ENCODE measurements around the gene FRS2. TPM values are rescaled to one million over a fixed set of nuclear protein-coding genes. Genes with fewer than 3 reads are reported as not detected.

The FRS2 gene
- total RNA-seq, 1 donor: 70.0 TPM

DNA sequence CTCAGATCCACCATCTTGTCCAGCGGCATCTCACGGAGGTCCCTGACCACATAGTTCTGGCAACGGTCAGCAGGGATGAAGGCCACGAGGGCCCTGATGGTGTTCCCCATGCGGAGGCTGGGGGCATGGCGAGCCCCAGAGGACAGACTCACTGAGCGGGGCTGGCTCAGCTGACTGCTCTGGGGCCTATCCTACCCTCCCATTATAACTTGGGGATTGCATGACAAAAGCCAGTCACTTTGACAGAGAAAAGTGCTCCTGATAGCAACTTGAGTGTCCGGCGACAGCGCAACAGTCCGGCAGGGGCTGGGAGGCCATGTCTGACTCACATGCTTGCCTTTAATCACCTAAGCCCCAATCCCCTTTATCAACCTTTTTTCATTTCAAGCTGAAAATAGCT, 140.5 kb downstream of the FRS2 start, which contains the start of gene LRRC10:
TSS of gene LRRC10 (minus strand) at position 179 of the 400 bp plus-strand sequence. CDS start at position 110, 69 bp downstream.
- no peak within 1 kb of the TSS for H3K4me3 ChIP-seq (ENCODE audit: low read depth, low read length)
- DNase-seq (ENCODE audit: low read depth): no peak
- no peak for TF ChIP-seq CTCF (IDR thresholded peaks at IDR 0.05; ENCODE audit: insufficient read depth, low read depth, low read length)

DNA sequence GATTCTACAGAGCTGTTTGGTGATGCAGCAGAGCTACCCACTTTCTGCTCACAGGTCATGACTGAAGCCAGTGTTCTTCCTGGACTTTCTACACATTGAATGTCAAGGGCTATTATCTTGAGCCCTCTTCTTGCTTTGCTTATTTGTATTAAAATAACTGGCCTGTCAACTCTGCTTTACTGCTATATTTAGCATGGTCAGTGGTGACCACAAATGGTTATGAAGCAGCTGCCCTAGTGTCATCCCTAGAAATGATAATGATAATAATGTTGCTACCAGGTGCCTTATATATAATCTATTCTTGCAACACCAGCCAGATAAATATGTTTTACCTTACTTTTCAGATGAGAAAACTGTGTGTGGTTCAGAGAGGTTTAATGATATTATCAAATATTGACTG, 143.2 kb downstream of the FRS2 start:
- no peak overlapping the region for H3K4me3 ChIP-seq (ENCODE audit: low read depth, low read length)
- no peak for TF ChIP-seq CTCF (IDR thresholded peaks at IDR 0.05; ENCODE audit: insufficient read depth, low read depth, low read length)
- no peak for DNase-seq (ENCODE audit: low read depth)

DNA sequence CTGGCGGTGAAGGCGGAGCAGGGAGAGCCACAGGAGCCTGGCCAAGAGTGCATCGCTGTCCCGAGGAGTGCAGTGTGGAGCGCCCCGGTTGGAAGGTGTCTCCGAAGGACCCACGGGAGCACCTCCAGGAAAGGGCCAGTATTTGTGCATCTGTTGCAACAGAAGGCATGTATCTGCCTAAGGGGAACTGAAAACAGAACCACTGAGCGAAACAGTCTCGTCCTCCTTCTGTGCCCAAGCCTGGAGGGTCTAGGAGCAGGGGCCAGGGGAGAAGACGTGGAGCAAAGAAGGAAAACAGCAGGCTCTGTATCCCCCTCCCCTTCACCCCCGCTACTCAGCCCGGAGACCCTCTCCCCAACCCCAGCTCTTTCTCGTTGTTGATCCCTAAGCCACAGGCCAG, 145.8 kb downstream of the FRS2 start:
- H3K4me3 ChIP-seq (ENCODE audit: low read depth, low read length): no peak overlapping the region
- TF ChIP-seq CTCF (IDR thresholded peaks at IDR 0.05; ENCODE audit: insufficient read depth, low read depth, low read length): no peak
- no peak for DNase-seq (ENCODE audit: low read depth)

DNA sequence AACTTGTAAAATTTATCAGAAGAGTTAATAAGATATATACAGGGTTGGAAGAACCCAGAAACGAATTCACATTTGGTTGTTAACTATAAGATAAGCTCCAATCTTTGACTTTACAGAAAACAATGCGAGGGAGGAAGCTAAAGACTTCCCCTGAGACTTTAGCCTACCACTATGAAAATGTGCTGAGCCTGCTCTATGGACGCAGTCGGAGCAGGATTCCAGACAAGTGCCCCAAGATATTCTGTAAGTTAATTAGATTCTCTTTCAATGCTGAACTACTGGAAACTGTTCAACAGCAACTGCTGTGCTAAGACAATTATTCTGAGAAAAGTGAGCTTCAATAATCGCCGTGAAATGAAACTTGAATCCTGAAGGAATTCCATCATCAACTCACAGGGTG, 148.9 kb downstream of the FRS2 start:
- H3K4me3 ChIP-seq (ENCODE audit: low read depth, low read length): no peak overlapping the region
- no peak for TF ChIP-seq CTCF (IDR thresholded peaks at IDR 0.05; ENCODE audit: insufficient read depth, low read depth, low read length)
- DNase-seq (ENCODE audit: low read depth): no peak

DNA sequence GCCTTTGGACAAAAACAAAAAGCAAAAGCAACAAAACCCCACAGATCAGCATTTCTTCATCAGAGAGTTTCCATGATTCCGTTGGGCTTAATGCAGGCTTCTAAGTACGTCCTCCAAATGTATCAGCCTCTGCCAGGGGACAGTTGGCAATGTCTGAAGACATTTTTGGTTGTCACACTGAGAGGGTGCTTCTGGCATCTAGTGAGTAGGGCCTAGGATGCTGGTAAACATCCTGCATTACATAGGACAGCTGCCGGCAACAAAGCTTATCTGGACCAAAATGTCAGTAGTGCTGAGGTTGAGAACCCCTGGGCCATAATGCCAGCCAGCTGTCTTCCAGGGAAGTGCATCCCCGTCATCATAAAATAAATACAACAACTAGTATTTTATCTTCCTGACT, 149.9 kb downstream of the FRS2 start:
- H3K4me3 ChIP-seq (ENCODE audit: low read depth, low read length): no peak overlapping the region
- DNase-seq (ENCODE audit: low read depth): no peak
- no peak for TF ChIP-seq CTCF (IDR thresholded peaks at IDR 0.05; ENCODE audit: insufficient read depth, low read depth, low read length)

- peak; percentile 2 for DNase-seq (ENCODE audit: low read depth)
- H3K4me3 ChIP-seq (ENCODE audit: low read depth, low read length): no peak overlapping the region
- TF ChIP-seq CTCF (IDR thresholded peaks at IDR 0.05; ENCODE audit: insufficient read depth, low read depth, low read length): no peak
Observed at GRCh38 chr12:69620921-69621320, 150.7 kb downstream of the FRS2 start.

DNA sequence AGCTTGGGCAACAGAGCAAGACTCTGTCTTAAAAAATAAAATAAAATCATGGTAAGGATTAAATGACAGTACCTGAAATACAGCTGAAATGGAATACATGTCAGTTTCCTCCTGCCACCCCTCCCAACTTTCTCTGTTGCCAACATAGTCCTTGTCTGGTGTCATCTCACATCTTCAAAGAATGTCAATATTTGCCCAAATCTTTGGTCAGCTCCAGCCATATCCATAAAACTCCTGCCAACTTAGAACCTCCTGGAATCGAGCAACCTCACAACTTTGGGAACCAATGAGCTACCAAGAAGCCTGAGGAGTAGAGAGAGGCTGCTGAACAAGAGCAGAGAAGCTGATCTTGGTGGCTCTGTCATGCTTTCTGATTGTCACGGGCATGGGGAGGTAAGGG, 151.4 kb downstream of the FRS2 start:
- TF ChIP-seq CTCF (IDR thresholded peaks at IDR 0.05; ENCODE audit: insufficient read depth, low read depth, low read length): no peak
- no peak overlapping the region for H3K4me3 ChIP-seq (ENCODE audit: low read depth, low read length)
- DNase-seq (ENCODE audit: low read depth): no peak
